ENCODE results near the gene ABHD10. TPM values are rescaled to one million over a fixed set of nuclear protein-coding genes. Genes with fewer than 3 reads are reported as not detected.

Gene ABHD10
- total and polyA plus RNA-seq, 10 of the 15 experiments (the other 5 are each of a cell fraction or from before 2014, with no cell fraction given): 12.3 to 51.0 (median 28.9) TPM

DNA sequence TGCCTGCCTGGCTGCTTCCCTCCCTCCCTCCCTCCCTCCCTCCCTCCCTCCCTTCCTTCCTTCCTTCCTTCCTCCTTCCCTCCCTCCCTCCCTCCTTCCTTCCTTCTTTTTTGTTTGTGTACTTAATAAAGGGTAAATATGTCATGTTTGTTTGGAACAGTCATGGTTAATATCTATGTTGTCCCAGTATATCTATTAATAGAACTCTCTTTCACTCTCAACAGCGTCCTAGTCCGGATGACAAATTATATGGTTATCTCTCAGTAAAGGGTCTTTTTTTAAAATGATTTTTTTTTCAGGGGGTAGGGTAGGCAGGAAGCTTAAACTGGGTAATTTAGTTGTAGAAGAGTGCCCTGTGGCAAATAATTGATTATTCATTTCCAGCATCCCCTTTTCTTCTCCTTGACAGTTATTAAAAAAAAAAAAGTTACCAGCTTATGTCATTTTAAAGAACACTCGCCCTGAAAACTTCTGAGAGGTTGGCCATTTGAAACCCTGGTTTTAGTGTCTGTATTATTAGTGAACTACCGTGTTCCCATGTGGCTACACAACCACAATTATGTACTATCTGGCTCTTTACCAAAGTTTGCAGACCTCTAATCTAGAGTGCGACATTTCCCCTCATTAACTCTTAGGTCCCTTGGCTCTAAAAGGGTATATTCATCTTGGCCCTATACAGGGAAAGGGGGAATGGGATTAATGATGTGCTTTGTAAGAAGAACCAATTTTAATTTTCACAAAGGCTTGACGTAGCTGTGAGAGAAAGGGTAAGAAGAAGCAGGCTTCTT lies 33.6 kb downstream of the ABHD10 start (continued):
- TF ChIP-seq, protein P1, sequence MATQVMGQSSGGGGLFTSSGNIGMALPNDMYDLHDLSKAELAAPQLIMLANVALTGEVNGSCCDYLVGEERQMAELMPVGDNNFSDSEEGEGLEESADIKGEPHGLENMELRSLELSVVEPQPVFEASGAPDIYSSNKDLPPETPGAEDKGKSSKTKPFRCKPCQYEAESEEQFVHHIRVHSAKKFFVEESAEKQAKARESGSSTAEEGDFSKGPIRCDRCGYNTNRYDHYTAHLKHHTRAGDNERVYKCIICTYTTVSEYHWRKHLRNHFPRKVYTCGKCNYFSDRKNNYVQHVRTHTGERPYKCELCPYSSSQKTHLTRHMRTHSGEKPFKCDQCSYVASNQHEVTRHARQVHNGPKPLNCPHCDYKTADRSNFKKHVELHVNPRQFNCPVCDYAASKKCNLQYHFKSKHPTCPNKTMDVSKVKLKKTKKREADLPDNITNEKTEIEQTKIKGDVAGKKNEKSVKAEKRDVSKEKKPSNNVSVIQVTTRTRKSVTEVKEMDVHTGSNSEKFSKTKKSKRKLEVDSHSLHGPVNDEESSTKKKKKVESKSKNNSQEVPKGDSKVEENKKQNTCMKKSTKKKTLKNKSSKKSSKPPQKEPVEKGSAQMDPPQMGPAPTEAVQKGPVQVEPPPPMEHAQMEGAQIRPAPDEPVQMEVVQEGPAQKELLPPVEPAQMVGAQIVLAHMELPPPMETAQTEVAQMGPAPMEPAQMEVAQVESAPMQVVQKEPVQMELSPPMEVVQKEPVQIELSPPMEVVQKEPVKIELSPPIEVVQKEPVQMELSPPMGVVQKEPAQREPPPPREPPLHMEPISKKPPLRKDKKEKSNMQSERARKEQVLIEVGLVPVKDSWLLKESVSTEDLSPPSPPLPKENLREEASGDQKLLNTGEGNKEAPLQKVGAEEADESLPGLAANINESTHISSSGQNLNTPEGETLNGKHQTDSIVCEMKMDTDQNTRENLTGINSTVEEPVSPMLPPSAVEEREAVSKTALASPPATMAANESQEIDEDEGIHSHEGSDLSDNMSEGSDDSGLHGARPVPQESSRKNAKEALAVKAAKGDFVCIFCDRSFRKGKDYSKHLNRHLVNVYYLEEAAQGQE (IDR thresholded peaks at IDR 0.05; ENCODE audit: low read depth, low read length): no peak

DNA sequence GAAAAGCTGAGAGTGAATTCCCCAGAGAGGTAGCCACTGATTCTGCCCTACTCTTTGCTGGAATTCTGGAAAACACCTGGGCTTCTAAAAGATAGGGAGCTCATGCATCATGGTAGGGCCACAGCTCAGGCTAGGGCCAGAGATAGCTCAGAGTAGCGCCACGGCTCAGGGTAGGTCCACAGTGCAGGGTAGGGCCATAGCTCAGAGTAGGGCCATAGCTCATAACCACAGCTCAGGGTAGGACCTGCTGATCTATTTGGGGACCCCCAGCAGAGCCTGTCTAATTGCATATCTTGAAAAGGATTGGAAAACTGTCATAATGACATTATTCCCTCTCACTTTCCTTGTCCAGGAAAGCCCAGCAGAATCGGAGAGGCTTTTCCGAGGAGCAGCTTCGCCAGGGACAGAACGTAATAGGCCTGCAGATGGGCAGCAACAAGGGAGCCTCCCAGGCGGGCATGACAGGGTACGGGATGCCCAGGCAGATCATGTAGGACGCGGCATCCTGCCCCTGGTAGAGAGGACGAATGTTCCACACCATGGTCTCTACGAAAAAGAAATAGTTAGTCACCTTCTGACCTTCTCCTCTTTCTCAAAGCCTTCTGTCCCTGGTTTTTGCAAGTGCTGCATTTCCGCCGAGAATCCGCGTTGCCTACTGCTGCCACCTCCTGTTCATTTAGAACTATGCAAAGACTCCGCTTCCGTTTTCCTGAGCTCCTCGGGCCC lies 34.4 kb downstream of the ABHD10 start:
- no peak overlapping the region for H3K27ac ChIP-seq (ENCODE audit: control insufficient read depth, insufficient read depth)
- RAD21 ChIA-PET (ENCODE audit: unreplicated experiment): interaction anchor here (0.5 to 6.0 kb wide), 43 partner anchors 10 to 345 kb away, joined by 3 to 158 read pairs (median 4); partner anchors contain the start of genes ABHD10, PHLDB2 and TAGLN3
- POLR2A ChIA-PET: interaction anchor here (0.6 to 2.5 kb wide), 5 partner anchors 9 to 305 kb away, joined by 3 to 9 read pairs (median 8); partner anchors contain the start of gene ABHD10
- FAIRE-seq (peak; percentile 95), ATAC-seq (peak; percentile 94), DNase-seq (ENCODE audit: low read depth, low spot score) (no peak)
- no peaks in the 10 kb centered on the region for H3K9me3 ChIP-seq (replicated peaks; ENCODE audit: control insufficient read depth, insufficient read depth, low read length)
- no TSS peak for BruUV-seq (replicated peaks)
- no peak overlapping the region for H3K9ac ChIP-seq (ENCODE audit: control insufficient read depth, insufficient read depth, low read length)
- H3K79me2 ChIP-seq (ENCODE audit: control insufficient read depth, insufficient read depth, low read length): no peaks in the 10 kb centered on the region
- no peak overlapping the region for H3K4me3 ChIP-seq
- 29% methylated on average over 19 of the region's 19 CpGs for WGBS (ENCODE audit: insufficient coverage, insufficient replicate concordance, low lambda C conversion rate, missing lambda C conversion rate)
- in situ Hi-C loops (cut with MboI) (no loop called here), intact Hi-C loops (cut with micrococcal nuclease; ENCODE audit: unreplicated experiment) (loop anchor here (1.0 kb wide), 3 partner anchors 24 to 296 kb away; no protein-coding TSS in a partner anchor)
- no peaks in the 10 kb centered on the region for H3K36me3 ChIP-seq (ENCODE audit: control insufficient read depth in 2 of 2, insufficient read depth in 2 of 2, low read length in 1 of 2)
- no peaks in the 10 kb centered on the region; a peak in 1 of 4 replicates for H3K27me3 ChIP-seq (replicated peaks in 1 of 2; ENCODE audit: control insufficient read depth in 2 of 2, insufficient read depth in 2 of 2, low read length in 1 of 2)
- peak overlapping the region; percentile 79 for H2AFZ ChIP-seq (ENCODE audit: control insufficient read depth, low read depth, low read length)
- CTCF ChIA-PET: interaction anchor here (0.6 to 10.9 kb wide), 68 partner anchors 10 to 569 kb away, joined by 3 to 467 read pairs (median 5); partner anchors contain the start of genes ABHD10, PHLDB2, TAGLN3 and TMPRSS7
- H3K4me1 ChIP-seq (ENCODE audit: control insufficient read depth, insufficient read depth, low read length): no peaks in the 10 kb centered on the region
- H3K4me2 ChIP-seq (ENCODE audit: control insufficient read depth, insufficient read depth): no peak overlapping the region
- SMC1A ChIA-PET (ENCODE audit: uncharacterized antibody, unreplicated experiment): interaction anchor here (0.5 to 15.1 kb wide), 51 partner anchors 10 to 435 kb away, joined by 3 to 417 read pairs (median 4); partner anchors contain the start of genes ABHD10, TAGLN3 and TMPRSS7
- no peaks in the 10 kb centered on the region for H4K20me1 ChIP-seq (ENCODE audit: control insufficient read depth, insufficient read depth)
- peak; percentile 55; the same call in 1 of the 2 replicates for TF ChIP-seq YY1 (IDR thresholded peaks at IDR 0.05; ENCODE audit: low read depth, low read length)
- TF ChIP-seq POU2F2 (IDR thresholded peaks at IDR 0.05; ENCODE audit: borderline replicate concordance, low read depth, low read length): peak; percentile 71; the same call in 1 of the 3 replicates
- no peak for TF ChIP-seq SMAD1 (IDR thresholded peaks at IDR 0.05; ENCODE audit: low read depth, partially characterized antibody)
- TF ChIP-seq SRF (IDR thresholded peaks at IDR 0.05; ENCODE audit: low read depth in 2 of 2, low read length in 2 of 2): no peak
- TF ChIP-seq, protein P2, sequence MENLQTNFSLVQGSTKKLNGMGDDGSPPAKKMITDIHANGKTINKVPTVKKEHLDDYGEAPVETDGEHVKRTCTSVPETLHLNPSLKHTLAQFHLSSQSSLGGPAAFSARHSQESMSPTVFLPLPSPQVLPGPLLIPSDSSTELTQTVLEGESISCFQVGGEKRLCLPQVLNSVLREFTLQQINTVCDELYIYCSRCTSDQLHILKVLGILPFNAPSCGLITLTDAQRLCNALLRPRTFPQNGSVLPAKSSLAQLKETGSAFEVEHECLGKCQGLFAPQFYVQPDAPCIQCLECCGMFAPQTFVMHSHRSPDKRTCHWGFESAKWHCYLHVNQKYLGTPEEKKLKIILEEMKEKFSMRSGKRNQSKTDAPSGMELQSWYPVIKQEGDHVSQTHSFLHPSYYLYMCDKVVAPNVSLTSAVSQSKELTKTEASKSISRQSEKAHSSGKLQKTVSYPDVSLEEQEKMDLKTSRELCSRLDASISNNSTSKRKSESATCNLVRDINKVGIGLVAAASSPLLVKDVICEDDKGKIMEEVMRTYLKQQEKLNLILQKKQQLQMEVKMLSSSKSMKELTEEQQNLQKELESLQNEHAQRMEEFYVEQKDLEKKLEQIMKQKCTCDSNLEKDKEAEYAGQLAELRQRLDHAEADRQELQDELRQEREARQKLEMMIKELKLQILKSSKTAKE (IDR thresholded peaks at IDR 0.05; ENCODE audit: low read depth, poor library complexity, severe bottlenecking): peak; percentile 28
- TF ChIP-seq NR2F1 (conservative IDR thresholded peaks at IDR 0.05): peak; percentile 66
- no peak for TF ChIP-seq BMI1 (IDR thresholded peaks at IDR 0.05; ENCODE audit: borderline replicate concordance)
- TF ChIP-seq IRF4 (IDR thresholded peaks at IDR 0.05; ENCODE audit: low read depth, low read length): 0 out of 2 replicates have a peak, but pooled peaks have one; percentile 15
- TF ChIP-seq SMARCA5 (IDR thresholded peaks at IDR 0.05): 0 out of 2 replicates have a peak, but pooled peaks have one; percentile 24
- TF ChIP-seq MXI1 (IDR thresholded peaks at IDR 0.05; ENCODE audit: low read depth, low read length): no peak
- TF ChIP-seq, protein P3, sequence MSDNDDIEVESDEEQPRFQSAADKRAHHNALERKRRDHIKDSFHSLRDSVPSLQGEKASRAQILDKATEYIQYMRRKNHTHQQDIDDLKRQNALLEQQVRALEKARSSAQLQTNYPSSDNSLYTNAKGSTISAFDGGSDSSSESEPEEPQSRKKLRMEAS (IDR thresholded peaks at IDR 0.05; ENCODE audit: low read depth, low read length): no peak
- peak; percentile 58; the same call in 1 of the 2 replicates for TF ChIP-seq SPI1 (IDR thresholded peaks at IDR 0.05; ENCODE audit: borderline replicate concordance, insufficient read depth, low read depth, low read length)

All from GM12878 (cell line).